ENCODE results near the gene CD1D.

The CD1D gene

GRCh38 chr1:158149577-158150269, 31.0 kb upstream of the CD1D start:
- 0 out of 2 replicates have a peak, but pooled peaks cover 2% of the 10 kb centered on the region for H3K27me3 ChIP-seq (ENCODE audit: insufficient read depth, low read length)
- WGBS = 35% methylated on average over 31 of the region's 31 CpGs
- H3K4me1 ChIP-seq (ENCODE audit: insufficient read depth, low read length) = 0 out of 2 replicates have a peak, but pooled peaks cover 9% of the 10 kb centered on the region
- H3K27ac ChIP-seq (ENCODE audit: low read depth, low read length) = no peak overlapping the region
- peak overlapping the region; percentile 50 for H3K4me3 ChIP-seq (ENCODE audit: low read length)
- H3K36me3 ChIP-seq (ENCODE audit: insufficient read depth, low read length) = no peaks in the 10 kb centered on the region
- no peak overlapping the region for H3K9ac ChIP-seq (ENCODE audit: low read depth, low read length)
- H3K9me3 ChIP-seq (ENCODE audit: insufficient read depth, low read depth, low read length) = no peaks in the 10 kb centered on the region

GRCh38 chr1:158150523-158150922, 30.2 kb upstream of the CD1D start:
- 0 out of 2 replicates have a peak, but pooled peaks cover 2% of the 10 kb centered on the region for H3K27me3 ChIP-seq (ENCODE audit: insufficient read depth, low read length)
- 95% methylated on average over 1 of the region's 1 CpG for WGBS
- H3K4me1 ChIP-seq (ENCODE audit: insufficient read depth, low read length) = 0 out of 2 replicates have a peak, but pooled peaks cover 9% of the 10 kb centered on the region
- no peak overlapping the region for H3K4me3 ChIP-seq (ENCODE audit: low read length)
- no peaks in the 10 kb centered on the region for H3K9me3 ChIP-seq (ENCODE audit: insufficient read depth, low read depth, low read length)
- no peak overlapping the region for H3K9ac ChIP-seq (ENCODE audit: low read depth, low read length)
- H3K27ac ChIP-seq (ENCODE audit: low read depth, low read length) = no peak overlapping the region
- H3K36me3 ChIP-seq (ENCODE audit: insufficient read depth, low read length) = no peaks in the 10 kb centered on the region

- H3K4me1 ChIP-seq (ENCODE audit: insufficient read depth, low read length) = 0 out of 2 replicates have a peak, but pooled peaks cover 9% of the 10 kb centered on the region
- H3K9me3 ChIP-seq (ENCODE audit: insufficient read depth, low read depth, low read length) = no peaks in the 10 kb centered on the region
- H3K27me3 ChIP-seq (ENCODE audit: insufficient read depth, low read length) = 0 out of 2 replicates have a peak, but pooled peaks cover 2% of the 10 kb centered on the region
- H3K27ac ChIP-seq (ENCODE audit: low read depth, low read length) = no peak overlapping the region
- no peak overlapping the region for H3K4me3 ChIP-seq (ENCODE audit: low read length)
- WGBS = 93% methylated on average over 1 of the region's 1 CpG
- H3K36me3 ChIP-seq (ENCODE audit: insufficient read depth, low read length) = no peaks in the 10 kb centered on the region
- no peak overlapping the region for H3K9ac ChIP-seq (ENCODE audit: low read depth, low read length)
These were observed 27.5 kb upstream of the CD1D start for GRCh38 chr1:158153179-158153578.

GRCh38 chr1:158153746-158154444, 26.8 kb upstream of the CD1D start:
- Histone ChIP-seq H3K27ac (ENCODE audit: low read depth, low read length) (no peak overlapping the region), H3K9me3 (ENCODE audit: insufficient read depth, low read depth, low read length) (no peaks in the 10 kb centered on the region), H3K27me3 (ENCODE audit: insufficient read depth, low read length) (0 out of 2 replicates have a peak, but pooled peaks cover 2% of the 10 kb centered on the region), H3K36me3 (ENCODE audit: insufficient read depth, low read length) (no peaks in the 10 kb centered on the region), H3K4me3 (ENCODE audit: low read length) (no peak overlapping the region), H3K9ac (ENCODE audit: low read depth, low read length) (no peak overlapping the region), H3K4me1 (ENCODE audit: insufficient read depth, low read length) (0 out of 2 replicates have a peak, but pooled peaks cover 9% of the 10 kb centered on the region)
- WGBS = 90% methylated on average over 5 of the region's 5 CpGs

GRCh38 chr1:158154501-158154900, 26.2 kb upstream of the CD1D start:
- no peaks in the 10 kb centered on the region for H3K36me3 ChIP-seq (ENCODE audit: insufficient read depth, low read length)
- H3K9me3 ChIP-seq (ENCODE audit: insufficient read depth, low read depth, low read length) = no peaks in the 10 kb centered on the region
- WGBS = 97% methylated on average over 3 of the region's 3 CpGs
- 0 out of 2 replicates have a peak, but pooled peaks cover 2% of the 10 kb centered on the region for H3K27me3 ChIP-seq (ENCODE audit: insufficient read depth, low read length)
- H3K4me1 ChIP-seq (ENCODE audit: insufficient read depth, low read length) = 0 out of 2 replicates have a peak, but pooled peaks cover 5% of the 10 kb centered on the region
- no peak overlapping the region for H3K9ac ChIP-seq (ENCODE audit: low read depth, low read length)
- H3K27ac ChIP-seq (ENCODE audit: low read depth, low read length) = no peak overlapping the region
- H3K4me3 ChIP-seq (ENCODE audit: low read length) = no peak overlapping the region

- Histone ChIP-seq H3K27me3 (ENCODE audit: insufficient read depth, low read length) (0 out of 2 replicates have a peak, but pooled peaks cover 1% of the 10 kb centered on the region), H3K4me1 (ENCODE audit: insufficient read depth, low read length) (0 out of 2 replicates have a peak, but pooled peaks cover 5% of the 10 kb centered on the region), H3K9ac (ENCODE audit: low read depth, low read length) (no peak overlapping the region), H3K4me3 (ENCODE audit: low read length) (no peak overlapping the region), H3K27ac (ENCODE audit: low read depth, low read length) (no peak overlapping the region), H3K9me3 (ENCODE audit: insufficient read depth, low read depth, low read length) (no peaks in the 10 kb centered on the region), H3K36me3 (ENCODE audit: insufficient read depth, low read length) (no peaks in the 10 kb centered on the region)
- 87% methylated on average over 1 of the region's 1 CpG for WGBS
These were observed 25.0 kb upstream of the CD1D start for GRCh38 chr1:158155673-158156072.

GRCh38 chr1:158159597-158159996, 21.1 kb upstream of the CD1D start:
- Histone ChIP-seq H3K9ac (ENCODE audit: low read depth, low read length) (no peak overlapping the region), H3K4me1 (ENCODE audit: insufficient read depth, low read length) (0 out of 2 replicates have a peak, but pooled peaks cover 2% of the 10 kb centered on the region), H3K36me3 (ENCODE audit: insufficient read depth, low read length) (no peaks in the 10 kb centered on the region), H3K27me3 (ENCODE audit: insufficient read depth, low read length) (no peaks in the 10 kb centered on the region), H3K4me3 (ENCODE audit: low read length) (no peak overlapping the region), H3K27ac (ENCODE audit: low read depth, low read length) (no peak overlapping the region), H3K9me3 (ENCODE audit: insufficient read depth, low read depth, low read length) (no peaks in the 10 kb centered on the region)

GRCh38 chr1:158161446-158161845, 19.2 kb upstream of the CD1D start:
- Histone ChIP-seq H3K9ac (ENCODE audit: low read depth, low read length) (no peak overlapping the region), H3K27ac (ENCODE audit: low read depth, low read length) (no peak overlapping the region), H3K27me3 (ENCODE audit: insufficient read depth, low read length) (no peaks in the 10 kb centered on the region), H3K36me3 (ENCODE audit: insufficient read depth, low read length) (no peaks in the 10 kb centered on the region), H3K9me3 (ENCODE audit: insufficient read depth, low read depth, low read length) (no peaks in the 10 kb centered on the region), H3K4me3 (ENCODE audit: low read length) (no peak overlapping the region), H3K4me1 (ENCODE audit: insufficient read depth, low read length) (no peaks in the 10 kb centered on the region)
- WGBS = 90% methylated on average over 2 of the region's 2 CpGs

- 68% methylated on average over 3 of the region's 3 CpGs for WGBS
- Histone ChIP-seq H3K9me3 (ENCODE audit: insufficient read depth, low read depth, low read length) (no peaks in the 10 kb centered on the region), H3K27me3 (ENCODE audit: insufficient read depth, low read length) (no peaks in the 10 kb centered on the region), H3K4me1 (ENCODE audit: insufficient read depth, low read length) (no peaks in the 10 kb centered on the region), H3K27ac (ENCODE audit: low read depth, low read length) (no peak overlapping the region), H3K9ac (ENCODE audit: low read depth, low read length) (no peak overlapping the region), H3K4me3 (ENCODE audit: low read length) (no peak overlapping the region), H3K36me3 (ENCODE audit: insufficient read depth, low read length) (no peaks in the 10 kb centered on the region)
These were observed 17.4 kb upstream of the CD1D start for GRCh38 chr1:158163000-158163947.

- Histone ChIP-seq H3K27me3 (ENCODE audit: insufficient read depth, low read length) (peaks cover 11% of the 10 kb centered on the region; the same call in 1 of the 2 replicates), H3K9ac (ENCODE audit: low read depth, low read length) (no peak overlapping the region), H3K4me3 (ENCODE audit: low read length) (no peak overlapping the region), H3K4me1 (ENCODE audit: insufficient read depth, low read length) (no peaks in the 10 kb centered on the region), H3K9me3 (ENCODE audit: insufficient read depth, low read depth, low read length) (no peaks in the 10 kb centered on the region), H3K27ac (ENCODE audit: low read depth, low read length) (no peak overlapping the region), H3K36me3 (ENCODE audit: insufficient read depth, low read length) (no peaks in the 10 kb centered on the region)
These were observed 11.6 kb upstream of the CD1D start for GRCh38 chr1:158169105-158169504.
